ENCODE data around the gene CREB3L2.
"Not testable (repeated sequence)": the region's sequence is repeated elsewhere in the genome, so short reads cannot be mapped to it uniquely, and the experiment has no call there.

The CREB3L2 gene

DNA sequence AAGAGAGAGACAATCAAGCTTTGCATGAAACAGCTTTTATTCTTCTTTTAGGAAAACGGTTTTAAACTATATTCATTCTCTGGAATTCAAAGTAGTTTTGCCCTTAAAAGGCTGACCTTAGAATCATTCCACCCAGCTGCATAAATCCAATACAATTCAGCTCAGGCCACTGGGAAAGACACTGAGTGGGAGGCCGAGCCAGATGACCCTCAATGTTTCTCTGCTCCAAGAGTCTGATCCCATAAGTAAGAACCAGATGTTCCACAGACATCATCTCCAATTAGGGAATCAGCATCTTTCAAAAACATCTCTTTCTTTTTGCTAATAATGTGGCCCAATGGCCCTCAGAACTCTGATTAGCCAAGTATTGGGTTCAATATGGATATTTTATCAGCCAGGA lies 26.1 kb downstream of the CREB3L2 start:
- no peak for TF ChIP-seq ZFX (IDR thresholded peaks at IDR 0.05; ENCODE audit: borderline replicate concordance)
- no peak for TF ChIP-seq CTCF (IDR thresholded peaks at IDR 0.05)
- H3K27ac ChIP-seq, result no peak overlapping the region

GRCh38 chr7:137975221-137975620 lies 26.7 kb downstream of the CREB3L2 start:
- H3K27ac ChIP-seq, result no peak overlapping the region
- TF ChIP-seq ZFX (IDR thresholded peaks at IDR 0.05; ENCODE audit: borderline replicate concordance), result no peak
- TF ChIP-seq CTCF (IDR thresholded peaks at IDR 0.05), result no peak

GRCh38 chr7:137974766-137975165 lies 27.1 kb downstream of the CREB3L2 start:
- no peak for TF ChIP-seq CTCF (IDR thresholded peaks at IDR 0.05)
- TF ChIP-seq ZFX (IDR thresholded peaks at IDR 0.05; ENCODE audit: borderline replicate concordance), result no peak
- no peak overlapping the region for H3K27ac ChIP-seq

GRCh38 chr7:137970253-137970975 lies 31.5 kb downstream of the CREB3L2 start:
- TF ChIP-seq ZFX (IDR thresholded peaks at IDR 0.05; ENCODE audit: borderline replicate concordance), result no peak
- TF ChIP-seq CTCF (IDR thresholded peaks at IDR 0.05), result no peak
- no peak overlapping the region for H3K27ac ChIP-seq

- TF ChIP-seq ZFX (IDR thresholded peaks at IDR 0.05; ENCODE audit: borderline replicate concordance) (no peak), CTCF (IDR thresholded peaks at IDR 0.05) (no peak)
- no peak overlapping the region for H3K27ac ChIP-seq
These were observed 32.1 kb downstream of the CREB3L2 start for GRCh38 chr7:137969828-137970227.

GRCh38 chr7:137968890-137969289 lies 33.0 kb downstream of the CREB3L2 start:
- TF ChIP-seq CTCF (IDR thresholded peaks at IDR 0.05), result no peak
- no peak for TF ChIP-seq ZFX (IDR thresholded peaks at IDR 0.05; ENCODE audit: borderline replicate concordance)
- no peak overlapping the region for H3K27ac ChIP-seq

GRCh38 chr7:137968339-137968738 lies 33.5 kb downstream of the CREB3L2 start:
- H3K27ac ChIP-seq, result not testable (repeated sequence)
